PC-9 (cell line): ENCODE results near the gene PROSER3.

Experiments used
- CTCF ChIP-seq: fragments of 200-600 bp; sonication (generic); conservative IDR thresholded peaks from 2 replicates; pipeline ENCODE4 v1.6.1; 2017; ENCODE audit warnings: mixed run types, antibody characterized with exemption, mild to moderate bottlenecking, moderate library complexity
- EZH2 ChIP-seq: fragments of 200-600 bp; sonication (generic); IDR thresholded peaks from 2 replicates; pipeline ENCODE4 v1.8.0; 2017; ENCODE audit warnings: antibody characterized with exemption, low read depth

DNA sequence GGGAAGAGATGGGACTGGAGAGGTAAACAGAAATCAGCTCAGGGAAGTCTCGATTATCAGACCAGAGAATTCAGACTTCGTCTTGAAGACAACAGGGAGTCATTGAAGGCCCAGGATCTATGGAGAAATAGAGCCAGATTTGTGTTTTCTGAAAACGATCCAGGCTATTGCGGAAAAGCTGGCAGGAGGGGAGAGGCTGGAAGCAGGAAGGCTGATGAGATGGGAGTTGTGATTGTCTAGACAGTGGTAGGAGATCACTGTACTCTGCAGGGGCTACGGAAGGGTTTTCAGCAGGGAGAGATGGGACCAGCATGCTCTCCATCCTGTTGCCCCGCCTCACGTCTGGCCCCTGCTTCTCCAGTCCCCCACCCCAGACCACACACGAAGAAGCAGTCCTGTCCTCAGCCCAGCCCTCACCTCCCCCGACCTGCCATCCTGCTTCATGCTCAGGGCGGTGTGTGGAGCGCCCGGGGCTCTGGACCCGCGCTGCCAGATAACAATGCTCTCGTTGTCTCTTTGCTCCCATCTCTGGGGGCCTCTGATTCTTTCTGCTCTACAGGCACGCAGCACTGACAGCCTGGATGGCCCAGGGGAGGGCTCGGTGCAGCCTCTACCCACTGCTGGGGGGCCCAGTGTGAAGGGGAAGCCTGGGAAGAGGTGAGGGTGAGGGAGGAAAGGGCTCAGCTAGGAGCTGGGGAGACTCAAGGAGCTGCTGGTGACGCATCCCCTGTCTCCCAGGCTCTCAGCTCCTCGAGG lies 19.3 kb downstream of the PROSER3 start:
- TF ChIP-seq CTCF: no peak
- TF ChIP-seq EZH2: no peak
